ENCODE data around the gene LSM14B. TPM values are rescaled to one million over a fixed set of nuclear protein-coding genes. Genes with fewer than 3 reads are reported as not detected.
A peak's percentile ranks its signal among the peaks of the same experiment; 100 is the strongest.

Gene LSM14B
- total RNA-seq, 1 donor from 2014 or later = 36.8 TPM

DNA sequence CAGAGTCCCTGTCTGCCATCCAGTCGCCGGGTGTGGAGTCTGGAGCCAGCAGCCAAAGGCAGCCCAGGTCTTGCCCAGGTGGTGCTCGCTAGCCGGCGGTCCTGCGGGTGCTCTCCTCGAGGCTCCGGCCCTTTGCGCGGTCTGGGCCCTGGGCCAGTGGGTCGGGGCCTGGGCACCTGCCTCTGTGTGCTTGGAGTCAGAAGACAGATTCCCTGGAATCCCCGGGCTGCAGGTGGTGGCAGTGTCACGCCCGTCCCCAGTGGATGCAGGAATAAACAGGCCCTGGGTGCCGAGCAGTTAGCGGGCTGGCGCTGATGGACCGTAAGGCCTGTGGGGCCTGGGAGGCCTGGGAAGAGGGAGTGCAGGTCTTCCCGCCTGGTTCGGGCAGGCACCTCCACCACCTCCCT lies 26.6 kb downstream of the LSM14B start:
- Histone ChIP-seq H3K9me3 (no peaks in the 10 kb centered on the region), H3K36me3 (no peaks in the 10 kb centered on the region), H3K4me3 (no peak overlapping the region), H3K4me1 (peaks cover 32% of the 10 kb centered on the region), H3K27ac (peak overlapping the region; percentile 56), H3K27me3 (ENCODE audit: low read depth) (no peaks in the 10 kb centered on the region)
- intact Hi-C loops (cut with DNase I) = no loop called here
- no peak for DNase-seq
- TF ChIP-seq, protein P1, sequence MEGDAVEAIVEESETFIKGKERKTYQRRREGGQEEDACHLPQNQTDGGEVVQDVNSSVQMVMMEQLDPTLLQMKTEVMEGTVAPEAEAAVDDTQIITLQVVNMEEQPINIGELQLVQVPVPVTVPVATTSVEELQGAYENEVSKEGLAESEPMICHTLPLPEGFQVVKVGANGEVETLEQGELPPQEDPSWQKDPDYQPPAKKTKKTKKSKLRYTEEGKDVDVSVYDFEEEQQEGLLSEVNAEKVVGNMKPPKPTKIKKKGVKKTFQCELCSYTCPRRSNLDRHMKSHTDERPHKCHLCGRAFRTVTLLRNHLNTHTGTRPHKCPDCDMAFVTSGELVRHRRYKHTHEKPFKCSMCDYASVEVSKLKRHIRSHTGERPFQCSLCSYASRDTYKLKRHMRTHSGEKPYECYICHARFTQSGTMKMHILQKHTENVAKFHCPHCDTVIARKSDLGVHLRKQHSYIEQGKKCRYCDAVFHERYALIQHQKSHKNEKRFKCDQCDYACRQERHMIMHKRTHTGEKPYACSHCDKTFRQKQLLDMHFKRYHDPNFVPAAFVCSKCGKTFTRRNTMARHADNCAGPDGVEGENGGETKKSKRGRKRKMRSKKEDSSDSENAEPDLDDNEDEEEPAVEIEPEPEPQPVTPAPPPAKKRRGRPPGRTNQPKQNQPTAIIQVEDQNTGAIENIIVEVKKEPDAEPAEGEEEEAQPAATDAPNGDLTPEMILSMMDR (IDR thresholded peaks at IDR 0.05) = no peak
- ATAC-seq = no peak

DNA sequence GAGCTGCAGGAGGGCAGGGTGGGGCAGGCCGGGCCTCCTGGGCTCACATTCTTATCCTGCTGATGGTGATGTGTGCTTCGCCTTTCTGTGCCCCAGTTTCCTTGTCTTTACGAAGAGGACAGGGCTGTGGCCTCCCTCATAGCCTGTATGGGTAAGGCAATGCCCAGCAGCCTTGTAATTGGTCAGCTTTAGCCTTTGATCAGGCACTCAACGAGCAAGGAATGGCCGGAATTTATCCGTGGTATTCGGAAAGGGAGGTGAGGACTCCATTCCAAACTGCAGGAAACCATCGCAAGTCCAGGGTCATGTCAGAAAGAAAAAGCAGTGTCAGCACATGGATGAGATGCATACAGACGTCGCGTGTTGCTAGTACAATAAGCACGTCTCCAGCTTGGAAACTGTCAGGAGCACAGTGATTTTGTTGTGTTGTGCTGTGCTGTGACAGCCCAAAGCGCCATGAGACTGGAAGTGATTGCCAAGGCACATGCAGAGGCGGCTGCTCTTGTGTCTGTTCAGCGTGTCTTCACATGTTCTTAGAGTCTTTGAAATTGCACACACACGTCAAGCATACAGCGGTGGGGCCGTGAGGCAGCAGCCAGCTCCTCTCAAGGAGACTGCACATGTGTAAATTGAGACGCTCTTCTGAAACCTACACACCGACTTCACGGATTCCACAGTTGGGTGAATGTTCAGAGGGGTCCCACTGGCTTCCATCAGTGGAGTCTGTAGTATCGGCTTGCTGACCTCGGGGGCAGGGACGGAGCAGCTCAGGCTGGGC lies 27.4 kb downstream of the LSM14B start:
- H3K4me1 ChIP-seq = peaks cover 28% of the 10 kb centered on the region
- H3K27ac ChIP-seq = peak overlapping the region; percentile 56
- ATAC-seq (peak; percentile 53 to 67), DNase-seq (no peak)
- H3K4me3 ChIP-seq = no peak overlapping the region
- no peaks in the 10 kb centered on the region for H3K27me3 ChIP-seq (ENCODE audit: low read depth)
- H3K36me3 ChIP-seq = no peaks in the 10 kb centered on the region
- TF ChIP-seq, protein P1 (IDR thresholded peaks at IDR 0.05) = no peak
- H3K9me3 ChIP-seq = no peaks in the 10 kb centered on the region
- intact Hi-C loops (cut with DNase I) = no loop called here

DNA sequence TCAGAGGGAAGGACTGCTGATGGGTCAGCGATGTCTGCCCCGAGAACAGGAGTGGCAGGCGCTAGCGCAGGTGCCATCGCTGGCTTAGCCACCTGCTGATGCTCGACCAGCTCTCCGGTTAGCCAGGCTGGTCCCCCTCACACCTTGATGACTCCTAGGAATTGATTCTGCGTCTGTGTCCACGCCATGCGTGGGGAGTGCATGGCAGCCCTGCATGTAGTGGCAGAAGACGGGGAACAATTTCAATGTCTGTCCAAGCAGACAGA lies 28.0 kb downstream of the LSM14B start:
- no peak overlapping the region for H3K4me3 ChIP-seq
- intact Hi-C loops (cut with DNase I) = no loop called here
- peaks cover 23% of the 10 kb centered on the region for H3K4me1 ChIP-seq
- H3K36me3 ChIP-seq = no peaks in the 10 kb centered on the region
- H3K27ac ChIP-seq = no peak overlapping the region
- no peaks in the 10 kb centered on the region for H3K27me3 ChIP-seq (ENCODE audit: low read depth)
- TF ChIP-seq, protein P1 (IDR thresholded peaks at IDR 0.05) = no peak
- DNase-seq = no peak
- ATAC-seq = no peak
- H3K9me3 ChIP-seq = no peaks in the 10 kb centered on the region

DNA sequence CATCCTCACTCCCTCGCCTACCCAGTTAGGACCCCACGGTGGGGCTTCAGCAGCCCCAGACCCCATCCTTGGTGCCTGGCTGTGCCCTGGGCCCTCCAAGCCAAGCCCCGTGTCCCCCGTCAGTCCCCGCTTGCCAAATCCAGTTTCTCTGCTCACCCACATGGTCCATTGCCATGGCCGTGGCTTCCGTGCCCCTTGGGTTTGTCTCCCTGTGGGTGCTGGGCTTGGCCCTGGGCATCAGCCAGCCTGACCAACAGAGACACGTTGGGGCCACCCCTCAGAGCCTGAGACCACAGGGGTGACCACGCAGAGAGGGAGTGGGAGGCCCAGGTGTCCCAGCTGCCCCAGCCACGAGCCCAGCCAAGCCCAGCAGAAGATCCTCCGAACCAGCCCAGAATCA lies 28.9 kb downstream of the LSM14B start:
- H3K9me3 ChIP-seq = no peaks in the 10 kb centered on the region
- H3K4me3 ChIP-seq = no peak overlapping the region
- DNase-seq (no peak), ATAC-seq (no peak)
- H3K27ac ChIP-seq = no peak overlapping the region
- intact Hi-C loops (cut with DNase I) = no loop called here
- H3K36me3 ChIP-seq = no peaks in the 10 kb centered on the region
- H3K4me1 ChIP-seq = peaks cover 19% of the 10 kb centered on the region
- TF ChIP-seq, protein P1 (IDR thresholded peaks at IDR 0.05) = no peak
- no peaks in the 10 kb centered on the region for H3K27me3 ChIP-seq (ENCODE audit: low read depth)

DNA sequence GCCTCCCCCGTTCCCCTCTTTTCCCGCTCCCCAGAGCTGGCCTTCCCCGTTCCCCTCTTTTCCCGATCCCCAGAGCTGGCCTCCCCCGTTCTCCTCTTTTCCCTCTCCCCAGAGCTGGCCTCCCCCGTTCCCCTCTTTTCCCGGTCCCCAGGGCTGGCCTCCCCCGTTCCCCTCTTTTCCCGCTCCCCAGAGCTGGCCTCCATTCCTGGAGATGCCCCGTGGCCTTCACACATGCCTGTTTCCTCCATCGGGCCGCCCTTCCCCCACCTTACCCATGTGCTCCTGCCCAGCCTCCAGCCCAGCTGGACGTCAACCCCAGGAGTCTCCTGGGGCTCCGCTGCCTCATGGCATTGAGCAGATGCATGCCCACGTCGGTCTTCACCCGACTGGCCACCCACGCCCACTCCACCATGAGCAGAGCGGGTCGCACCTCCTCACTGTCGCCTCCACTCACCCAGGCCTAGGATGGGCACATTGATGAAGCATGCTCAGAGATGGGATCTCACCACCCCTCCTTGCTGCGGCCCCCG lies 29.6 kb downstream of the LSM14B start:
- ATAC-seq (no peak), DNase-seq (no peak)
- Histone ChIP-seq H3K4me1 (peaks cover 25% of the 10 kb centered on the region), H3K4me3 (no peak overlapping the region), H3K36me3 (no peaks in the 10 kb centered on the region), H3K9me3 (no peaks in the 10 kb centered on the region), H3K27me3 (ENCODE audit: low read depth) (no peaks in the 10 kb centered on the region), H3K27ac (no peak overlapping the region)
- TF ChIP-seq, protein P1 (IDR thresholded peaks at IDR 0.05) = no peak
- intact Hi-C loops (cut with DNase I) = no loop called here

All from lower lobe of right lung (tissue), 2 donors.